Natural killer cell (primary cell): ENCODE measurements around the gene SCIMP. TPM values are rescaled to one million over a fixed set of nuclear protein-coding genes. Genes with fewer than 3 reads are reported as not detected.
"Not testable (repeated sequence)": the region's sequence is repeated elsewhere in the genome, so short reads cannot be mapped to it uniquely, and the experiment has no call there.

Experiments
- ATAC-seq, 3 donors: fragments of 150-1000 bp in 2 of 3; fragments of 200-7000 bp in 1 of 3; cut with Tn5 transposase; 1 replicate in 1 of 3; 2 replicates in 2 of 3; pipeline ENCODE4 v1.10.0; 2021; ENCODE audit warnings: mild to moderate bottlenecking in 2 of 3, moderate library complexity in 2 of 3
- DNase-seq, 2 donors: peaks; one replicate each; pipeline versions ENCODE4 v3.0.0 to v3.0.0-alpha.2; 2013 to 2021; ENCODE audit warnings: mixed read lengths in 1 of 2
- H3K27ac ChIP-seq: one replicate; pipeline ENCODE4 v1.5.1; 2013; ENCODE audit warnings: mild to moderate bottlenecking, low read length
- H3K27me3 ChIP-seq: one replicate; pipeline ENCODE4 v1.6.1; 2013; ENCODE audit warnings: low read length; ENCODE audit not compliant: control insufficient read depth, insufficient read depth
- H3K36me3 ChIP-seq: one replicate; pipeline ENCODE4 v1.6.1; 2013; ENCODE audit warnings: low read length; ENCODE audit not compliant: control insufficient read depth, insufficient read depth
- H3K4me1 ChIP-seq: one replicate; pipeline ENCODE4 v1.6.1; 2013; ENCODE audit warnings: low read length; ENCODE audit not compliant: control insufficient read depth, insufficient read depth
- H3K4me3 ChIP-seq: one replicate; pipeline ENCODE4 v1.5.1; 2013; ENCODE audit warnings: low read length
- H3K9me3 ChIP-seq: one replicate; pipeline ENCODE4 v1.6.1; 2013; ENCODE audit warnings: low read length; ENCODE audit not compliant: control insufficient read depth, insufficient read depth
- H3K27ac Mint-ChIP-seq, 2 donors: one replicate each; pipeline ENCODE4 v1.8.0; 2022; ENCODE audit warnings: mild to moderate bottlenecking in 2 of 2, mixed read lengths in 2 of 2, moderate library complexity in 1 of 2
- H3K27me3 Mint-ChIP-seq, 2 donors: one replicate each; pipeline ENCODE4 v1.8.0; 2022; ENCODE audit warnings: low read depth in 2 of 2, mixed read lengths in 2 of 2
- H3K36me3 Mint-ChIP-seq: one replicate; pipeline ENCODE4 v1.8.0; 2022; ENCODE audit warnings: mixed read lengths
- H3K4me1 Mint-ChIP-seq, 2 donors: one replicate each; pipeline ENCODE4 v1.8.0; 2022; ENCODE audit warnings: mixed read lengths in 2 of 2
- H3K4me3 Mint-ChIP-seq: one replicate; pipeline ENCODE4 v1.8.0; 2022; ENCODE audit warnings: mild to moderate bottlenecking, moderate library complexity, mixed read lengths
- H3K9me3 Mint-ChIP-seq, 2 donors: one replicate each; pipeline ENCODE4 v1.8.0; 2022; ENCODE audit warnings: mixed read lengths in 2 of 2
- CTCF ChIP-seq: fragments of 200-600 bp; IDR thresholded peaks from one replicate; pipeline ENCODE4 v1.8.0; 2022; ENCODE audit warnings: antibody characterized with exemption
- WGBS: methylation state at CpG from one replicate; pipeline ENCODE4 v1.1.7; 2013; ENCODE audit warnings: missing lambda C conversion rate; ENCODE audit not compliant: insufficient coverage; 5-methylcytosine and 5-hydroxymethylcytosine counted together
- intact Hi-C: fragments of 100-400 bp; cut with micrococcal nuclease; formaldehyde crosslinking; loops from one replicate; pipeline ENCODE4 v1.14.2; 2022
- total RNA-seq, 4 donors: library from RNA; stranded (reverse); fragments of 120-200 nt in 1 of 4; gene quantifications; one replicate each; pipeline versions ENCODE4 v1.2.3 to v1.2.4, GENCODE V29; 2013 to 2022

The SCIMP gene
- total RNA-seq, 3 donors from 2014 or later (not counting 1 experiment from before 2014, with no cell fraction given): 3.9 to 10.0 (median 8.0) TPM

DNA sequence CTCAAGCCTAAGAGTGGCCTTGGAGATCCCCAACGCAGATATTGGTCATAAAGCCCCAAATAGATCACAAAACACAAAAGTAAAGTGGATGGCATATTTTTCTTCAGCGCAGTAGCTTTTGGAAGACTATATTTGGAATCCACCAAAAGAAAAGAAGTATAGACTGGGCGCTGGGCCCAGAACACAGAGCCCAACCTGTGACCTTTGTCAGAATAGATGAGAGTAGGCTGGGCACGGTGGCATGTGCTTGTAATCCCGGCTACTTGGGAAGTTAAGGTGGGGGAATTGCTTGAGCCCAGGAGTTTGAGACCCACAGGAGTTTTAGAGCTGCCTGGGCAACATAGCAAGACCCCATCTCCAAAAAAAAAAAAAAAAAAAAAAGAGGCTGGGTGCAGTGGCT, 14.6 kb downstream of the SCIMP start:
- DNase-seq (no peak), ATAC-seq (no peak)
- Histone ChIP-seq H3K9me3 (no peaks in the 10 kb centered on the region), H3K36me3 (peaks cover 5% of the 10 kb centered on the region), H3K4me1 (peaks cover 56% of the 10 kb centered on the region), H3K4me3 (no peak overlapping the region), H3K27me3 (no peaks in the 10 kb centered on the region), H3K27ac (peak overlapping the region; percentile 82)
- Mint-ChIP-seq H3K4me3 (peak overlapping the region; percentile 32), H3K36me3 (no peaks in the 10 kb centered on the region), H3K4me1 (peaks cover 24 to 53% of the 10 kb centered on the region in 2 donors), H3K27me3 (no peaks in the 10 kb centered on the region), H3K27ac (peak overlapping the region; percentile 78 to 94), H3K9me3 (no peaks in the 10 kb centered on the region)
- TF ChIP-seq CTCF: no peak
- intact Hi-C loops: no loop called here
- 94% methylated on average over 5 of the region's 5 CpGs for WGBS

GRCh38 chr17:5219536-5219935, 15.1 kb downstream of the SCIMP start:
- H3K4me3 Mint-ChIP-seq: no peak overlapping the region
- peak overlapping the region; percentile 78 to 94 for H3K27ac Mint-ChIP-seq
- H3K9me3 ChIP-seq: no peaks in the 10 kb centered on the region
- no peaks in the 10 kb centered on the region for H3K36me3 Mint-ChIP-seq
- H3K4me3 ChIP-seq: no peak overlapping the region
- DNase-seq: no peak
- H3K36me3 ChIP-seq: peaks cover 5% of the 10 kb centered on the region
- H3K4me1 ChIP-seq: peaks cover 51% of the 10 kb centered on the region
- no peaks in the 10 kb centered on the region for H3K9me3 Mint-ChIP-seq
- intact Hi-C loops: no loop called here
- H3K27ac ChIP-seq: peak overlapping the region; percentile 82
- peaks cover 19 to 48% of the 10 kb centered on the region in 2 donors for H3K4me1 Mint-ChIP-seq
- 95% methylated on average over 6 of the region's 6 CpGs for WGBS
- ATAC-seq: no peak
- TF ChIP-seq CTCF: no peak
- no peaks in the 10 kb centered on the region for H3K27me3 Mint-ChIP-seq
- no peaks in the 10 kb centered on the region for H3K27me3 ChIP-seq

- 100% methylated on average over 1 of the region's 5 CpGs for WGBS
- H3K27ac ChIP-seq, H3K27me3 ChIP-seq, H3K4me3 Mint-ChIP-seq, H3K36me3 Mint-ChIP-seq, H3K27ac Mint-ChIP-seq, H3K36me3 ChIP-seq, H3K4me3 ChIP-seq, H3K27me3 Mint-ChIP-seq, intact Hi-C loops, H3K9me3 Mint-ChIP-seq, ATAC-seq, DNase-seq, H3K9me3 ChIP-seq: not testable (repeated sequence)
- peaks cover 35% of the 10 kb centered on the region for H3K4me1 ChIP-seq
- peaks cover 17 to 32% of the 10 kb centered on the region in 2 donors for H3K4me1 Mint-ChIP-seq
Observed at GRCh38 chr17:5217562-5217961, 17.1 kb downstream of the SCIMP start.

GRCh38 chr17:5211458-5211857, 23.2 kb downstream of the SCIMP start:
- WGBS: 95% methylated on average over 7 of the region's 7 CpGs
- Mint-ChIP-seq H3K27ac (peak overlapping the region; percentile 50 to 84), H3K4me1 (peaks cover 11 to 41% of the 10 kb centered on the region in 2 donors), H3K36me3 (no peaks in the 10 kb centered on the region), H3K4me3 (no peak overlapping the region), H3K9me3 (no peaks in the 10 kb centered on the region), H3K27me3 (no peaks in the 10 kb centered on the region)
- intact Hi-C loops: no loop called here
- H3K27me3 ChIP-seq: no peaks in the 10 kb centered on the region
- peaks cover 26% of the 10 kb centered on the region for H3K4me1 ChIP-seq
- no peak for DNase-seq
- TF ChIP-seq CTCF: no peak
- H3K9me3 ChIP-seq: no peaks in the 10 kb centered on the region
- ATAC-seq: no peak
- no peak overlapping the region for H3K4me3 ChIP-seq
- peak overlapping the region; percentile 36 for H3K27ac ChIP-seq
- H3K36me3 ChIP-seq: peaks cover 7% of the 10 kb centered on the region
